ENCODE data around the gene EPHX1. TPM values are rescaled to one million over a fixed set of nuclear protein-coding genes. Genes with fewer than 3 reads are reported as not detected.
"Not testable (repeated sequence)": the region's sequence is repeated elsewhere in the genome, so short reads cannot be mapped to it uniquely, and the experiment has no call there.

Gene EPHX1
- total RNA-seq, 1 donor from 2014 or later: 7.2 TPM

- no peak for DNase-seq
Observed at GRCh38 chr1:225816643-225817538, 7.0 kb downstream of the EPHX1 start.

DNA sequence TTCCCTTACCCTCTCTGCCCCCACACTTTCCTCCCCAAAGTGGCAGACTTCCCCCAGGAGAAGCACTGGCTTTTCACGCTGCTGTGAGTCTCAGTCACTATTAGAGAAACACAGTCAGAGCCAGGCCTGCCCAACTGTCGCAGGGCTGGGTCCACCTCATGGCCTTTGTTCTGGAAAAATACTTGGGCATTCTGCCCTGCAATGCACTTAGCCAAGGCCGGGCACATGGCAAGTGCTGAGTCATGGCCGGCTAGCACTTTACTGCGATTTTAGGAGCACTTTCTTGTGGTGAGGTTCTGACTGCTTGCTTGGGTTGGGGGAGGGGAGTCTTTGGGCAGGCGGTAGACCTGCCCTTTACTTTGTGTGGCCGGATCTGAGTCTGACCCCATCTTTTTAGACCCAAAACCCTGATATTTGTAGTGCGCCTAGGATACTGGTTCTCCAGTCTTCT lies 7.7 kb downstream of the EPHX1 start:
- peak; percentile 67 for DNase-seq

DNA sequence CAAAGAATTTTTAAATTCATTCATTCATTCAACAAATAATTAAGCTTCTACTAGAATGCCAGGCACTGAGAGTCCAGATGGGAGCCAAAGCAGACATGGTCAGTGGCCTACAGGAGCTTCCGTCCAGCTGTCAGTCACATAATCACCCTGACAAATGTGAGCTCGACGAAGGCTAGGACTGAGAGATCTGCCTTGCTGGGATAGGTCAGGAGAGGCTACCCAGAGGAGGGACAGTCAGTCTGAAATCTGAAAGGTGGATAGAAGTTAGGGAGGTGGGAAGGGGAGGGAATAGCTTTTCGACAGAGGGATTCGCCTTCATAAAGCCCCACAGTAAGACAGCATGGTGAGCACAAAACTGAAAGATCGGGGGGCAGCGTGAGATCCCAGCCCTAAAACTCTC lies 8.3 kb downstream of the EPHX1 start:
- DNase-seq: no peak

DNA sequence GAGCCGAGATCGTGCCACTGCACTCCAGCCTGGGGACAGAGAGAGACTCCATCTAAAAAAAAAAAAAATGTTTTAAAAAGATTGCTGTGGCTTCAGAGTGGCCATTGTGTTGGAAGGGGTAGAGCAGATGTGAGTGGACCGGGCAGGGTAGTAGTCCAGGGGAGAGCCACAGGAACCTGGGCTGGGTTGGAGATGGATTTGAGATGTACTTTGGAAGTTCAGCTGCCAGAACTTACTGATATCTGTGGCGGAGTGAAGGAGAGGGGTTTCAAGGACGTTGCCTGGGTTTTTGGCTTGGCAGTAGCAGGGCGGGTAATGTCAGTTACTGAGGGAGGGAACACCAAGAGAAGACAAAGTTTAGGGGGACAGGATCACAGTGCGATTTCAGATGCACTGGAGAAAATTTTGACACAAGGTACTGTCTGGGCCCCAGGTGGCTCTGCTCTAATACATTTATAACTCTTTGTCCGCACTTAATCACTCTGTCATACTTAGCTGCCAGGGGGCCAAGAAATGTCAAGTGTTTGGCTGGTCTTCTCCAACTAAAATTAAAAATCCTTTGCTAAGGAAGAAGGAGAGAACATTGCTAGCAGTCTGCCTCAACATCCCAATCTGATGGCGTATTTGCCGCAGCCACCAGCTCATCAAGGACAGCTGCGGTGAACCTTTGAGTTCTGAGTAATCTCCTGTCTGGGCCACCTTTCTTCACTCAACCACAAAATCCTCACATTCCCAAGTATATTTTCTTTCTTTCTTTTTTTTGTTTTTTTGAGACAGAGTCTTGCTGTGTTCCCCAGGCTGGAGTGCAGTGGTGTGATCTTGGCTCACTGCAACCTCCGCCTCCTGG lies 9.6 kb downstream of the EPHX1 start:
- no peak for DNase-seq

GRCh38 chr1:225820522-225821120 lies 10.7 kb downstream of the EPHX1 start:
- DNase-seq: no peak

- no peak for DNase-seq
Observed at GRCh38 chr1:225822655-225823403, 12.9 kb downstream of the EPHX1 start.

DNA sequence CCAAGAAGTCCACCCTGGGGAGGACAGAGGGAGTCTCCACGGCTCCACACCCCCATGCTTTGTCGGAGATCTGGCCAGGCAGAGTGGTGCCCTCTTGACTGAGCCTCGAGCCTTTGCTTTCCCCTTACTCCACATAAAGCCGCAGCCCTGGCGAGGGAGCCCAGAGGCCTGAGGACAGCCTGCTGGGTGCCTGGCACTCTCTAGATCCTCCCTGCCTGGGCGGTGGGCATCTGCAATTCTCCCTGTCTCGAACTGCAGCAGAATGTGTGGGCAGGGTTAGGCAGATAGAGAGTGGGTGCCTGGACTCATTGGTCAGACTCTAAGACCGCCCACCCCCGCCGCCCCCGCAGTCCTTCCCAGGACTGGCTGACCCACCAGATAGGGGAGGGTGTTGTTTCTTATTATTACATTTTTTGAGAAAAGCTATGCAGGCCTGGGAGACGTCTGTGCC lies 13.9 kb downstream of the EPHX1 start:
- DNase-seq: no peak

GRCh38 chr1:225824533-225824941 lies 14.6 kb downstream of the EPHX1 start:
- no peak for DNase-seq

DNA sequence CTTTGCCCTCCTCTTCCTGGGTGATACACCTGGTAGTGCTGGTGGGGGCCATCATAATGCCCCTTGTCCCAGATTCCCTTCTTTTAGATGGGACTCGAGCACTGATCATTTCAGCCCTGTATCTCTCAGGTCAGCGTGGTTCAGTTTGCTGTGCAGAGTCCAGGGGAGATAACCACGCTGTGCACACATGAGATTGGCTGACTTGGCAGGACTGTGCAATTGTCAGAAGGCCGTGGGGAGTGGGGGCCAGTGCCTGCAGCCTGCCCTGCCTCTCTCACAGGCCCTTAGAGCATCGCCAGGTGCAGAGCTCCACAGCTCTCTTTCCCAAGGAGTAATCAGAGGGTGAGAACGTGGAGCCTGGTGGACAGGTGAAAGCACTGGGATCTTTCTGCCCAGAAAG lies 15.2 kb downstream of the EPHX1 start:
- no peak for DNase-seq

- no peak for DNase-seq
Observed at GRCh38 chr1:225825607-225826007, 15.7 kb downstream of the EPHX1 start.

DNA sequence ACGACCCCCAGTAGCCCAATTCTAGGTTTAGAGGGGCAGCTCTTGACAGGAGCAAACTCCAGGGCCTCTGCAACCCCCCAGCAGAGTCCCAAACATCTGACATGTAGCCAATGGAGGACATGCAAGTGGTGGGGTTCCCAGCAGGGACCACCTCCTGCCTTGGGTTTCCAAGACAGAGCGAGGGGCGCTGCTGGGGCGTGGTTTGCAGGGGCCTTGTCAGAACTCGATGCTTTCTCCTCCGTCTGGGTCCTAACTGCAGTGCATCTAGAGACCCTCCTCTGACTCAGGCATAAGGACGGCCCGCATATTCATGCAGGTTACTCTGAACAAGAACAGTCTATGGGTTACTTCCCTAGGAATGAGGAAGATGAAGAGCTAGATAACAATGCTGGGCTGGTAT lies 17.2 kb downstream of the EPHX1 start:
- DNase-seq: no peak

- no peak for DNase-seq
Observed at GRCh38 chr1:225828706-225829345, 18.9 kb downstream of the EPHX1 start.

DNA sequence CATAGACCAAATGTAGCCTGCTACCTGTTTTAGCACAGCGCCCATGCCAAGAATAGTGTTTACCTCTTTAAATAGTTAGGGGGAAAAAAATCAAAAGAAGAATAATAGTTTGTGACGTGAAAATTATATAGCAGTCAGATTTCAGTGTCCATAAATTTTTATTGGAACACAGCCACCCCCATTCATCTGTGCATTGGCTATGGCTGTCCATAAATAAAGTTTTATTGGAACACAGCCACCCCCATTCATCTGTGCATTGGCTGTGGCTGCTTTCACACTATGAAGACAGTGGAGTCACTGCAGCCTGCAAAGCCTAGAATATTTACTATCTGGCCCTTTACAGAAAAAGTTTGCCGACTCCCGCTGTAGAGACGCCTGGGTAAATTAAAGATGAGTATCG lies 20.9 kb downstream of the EPHX1 start:
- DNase-seq: no peak

DNA sequence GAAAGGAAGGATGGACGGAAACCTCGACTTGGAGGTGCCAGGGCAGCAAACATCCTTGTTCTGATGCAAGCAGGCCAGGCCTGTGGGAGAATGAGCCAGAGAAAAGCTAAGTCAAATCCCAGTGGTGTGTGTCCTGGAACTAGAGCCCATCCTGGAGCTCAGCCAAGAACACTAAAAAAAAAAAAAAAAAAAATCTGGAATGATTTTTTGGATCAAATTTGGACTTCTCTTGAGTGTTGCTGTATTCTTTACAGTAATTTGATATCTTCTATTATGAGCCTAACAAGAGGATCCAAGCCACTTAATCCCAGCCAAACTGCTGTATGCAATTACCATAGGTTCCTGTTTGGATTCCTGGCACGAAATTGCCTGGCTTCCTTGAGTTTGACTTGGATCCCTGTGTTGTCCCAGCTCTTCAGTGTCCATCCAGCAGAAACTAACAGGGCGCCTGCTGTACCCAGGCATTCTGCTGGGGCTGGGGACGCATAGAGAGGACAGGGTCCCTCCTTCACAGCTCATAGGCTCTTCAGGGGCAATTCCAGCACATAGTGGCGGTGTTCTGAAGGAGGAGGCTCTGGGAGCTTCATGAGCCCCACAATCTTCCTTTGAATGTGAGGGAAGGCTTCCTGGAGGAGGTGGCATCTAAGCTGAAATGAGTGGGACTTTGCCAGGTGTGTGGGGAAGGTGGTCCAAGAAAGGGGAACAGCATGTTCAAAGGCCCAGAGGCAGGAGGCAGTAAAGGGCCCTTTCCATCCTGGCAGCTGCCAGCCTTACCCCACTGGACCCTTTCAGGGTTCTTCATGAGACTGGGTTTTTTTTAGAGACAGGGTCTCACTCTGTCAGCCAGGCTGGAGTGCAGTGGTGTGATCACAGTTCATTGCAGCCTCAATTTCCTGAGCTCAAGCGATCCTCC lies 24.7 kb downstream of the EPHX1 start:
- DNase-seq: no peak

DNA sequence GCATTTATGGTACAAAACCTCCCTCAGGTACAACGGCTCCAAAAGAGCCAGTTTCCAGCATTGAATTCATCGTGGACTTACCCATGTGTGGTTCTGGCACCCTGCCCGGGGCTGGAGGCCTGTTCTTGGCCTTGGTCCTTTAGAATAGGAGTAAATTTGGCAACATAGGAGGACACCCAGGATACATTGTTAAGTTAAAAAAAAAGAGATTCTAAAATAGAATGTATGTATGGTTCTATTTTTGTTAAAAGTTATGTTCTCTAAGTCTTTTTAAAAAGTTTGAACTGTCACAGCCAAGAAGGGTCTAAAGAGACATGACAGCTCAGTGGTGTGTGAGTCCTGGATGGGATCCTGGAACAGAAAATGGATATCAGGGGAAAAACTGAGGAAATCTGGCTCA lies 25.9 kb downstream of the EPHX1 start:
- no peak for DNase-seq

GRCh38 chr1:225836296-225836695 lies 26.4 kb downstream of the EPHX1 start:
- not testable (repeated sequence) for DNase-seq

DNA sequence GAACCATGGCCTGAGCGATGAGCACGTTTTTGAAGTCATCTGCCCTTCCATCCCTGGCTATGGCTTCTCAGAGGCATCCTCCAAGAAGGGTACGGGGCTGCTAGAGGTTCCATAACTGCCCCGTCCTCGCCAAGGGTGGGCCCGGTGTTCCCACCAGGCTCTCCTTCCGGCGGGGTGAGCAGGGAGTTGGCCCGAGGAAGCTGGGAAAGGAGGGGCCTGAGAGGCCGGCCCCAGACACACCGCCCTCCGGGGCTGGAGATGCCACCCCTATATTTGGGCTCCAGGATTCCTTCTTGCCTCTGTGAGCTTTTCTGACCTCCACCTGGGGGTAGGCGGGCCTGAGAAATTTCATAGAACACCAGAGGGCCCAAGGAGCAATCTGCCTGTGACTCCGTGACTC lies 28.9 kb downstream of the EPHX1 start:
- DNase-seq: no peak

- no peak for DNase-seq
Observed at GRCh38 chr1:225840223-225840610, 30.3 kb downstream of the EPHX1 start.

DNA sequence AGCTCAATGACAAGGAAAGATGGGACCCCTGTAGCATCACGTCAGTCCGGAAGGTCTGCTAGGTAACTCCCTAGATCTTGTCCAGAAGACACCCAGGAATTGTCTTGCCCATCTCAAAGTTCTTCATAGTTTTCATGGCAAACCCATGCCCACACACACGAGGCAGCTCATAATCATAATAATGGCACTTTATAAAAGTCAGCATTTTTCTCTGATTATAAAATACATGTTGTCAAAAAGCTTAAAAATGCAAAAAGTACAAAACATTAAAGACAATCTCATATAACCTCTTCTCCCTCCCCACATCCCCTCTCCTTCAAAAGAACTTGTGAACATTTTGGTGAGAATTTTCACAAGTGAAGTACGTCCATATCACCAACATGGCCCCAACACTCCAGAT lies 30.8 kb downstream of the EPHX1 start:
- DNase-seq: no peak

DNA sequence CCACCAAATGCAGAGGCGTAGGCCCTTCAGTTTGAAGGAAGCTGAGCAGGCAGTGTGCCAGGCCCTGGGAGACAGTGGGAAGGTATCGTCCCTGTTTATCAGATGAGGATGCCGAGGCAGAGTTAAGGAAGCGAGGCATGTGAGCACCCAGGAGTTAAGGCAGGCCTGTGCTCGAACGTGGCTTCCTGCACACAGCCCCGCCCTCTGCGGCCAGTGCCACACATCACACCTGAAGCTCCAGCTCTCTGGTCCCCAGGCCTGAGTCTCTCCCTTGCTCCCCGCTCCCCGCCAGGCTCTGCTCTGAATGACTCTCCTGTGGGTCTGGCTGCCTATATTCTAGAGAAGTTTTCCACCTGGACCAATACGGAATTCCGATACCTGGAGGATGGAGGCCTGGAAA lies 32.1 kb downstream of the EPHX1 start:
- DNase-seq: no peak
